Measurements from ENCODE around the gene PDE4D.

DNA sequence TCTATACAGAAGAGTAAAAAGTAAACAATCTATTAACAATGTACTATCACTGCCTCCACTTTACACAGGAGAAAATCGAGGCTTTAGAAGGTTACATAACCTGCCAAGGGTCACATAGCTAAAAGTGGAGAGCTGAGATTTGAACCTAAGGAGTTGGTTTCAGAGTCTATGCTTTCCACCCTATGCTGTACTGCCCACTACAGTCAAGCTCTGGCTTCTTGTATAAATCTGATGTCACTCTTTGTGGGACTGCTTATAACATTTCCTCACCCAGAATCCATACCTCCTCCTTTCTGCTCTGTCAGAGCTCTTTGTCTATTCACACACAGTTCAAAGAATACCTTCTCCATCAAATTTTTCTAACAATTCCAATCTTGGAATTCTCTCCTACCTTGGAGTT lies 807.5 kb downstream of the PDE4D start:
- no peak for TF ChIP-seq EZH2 (IDR thresholded peaks at IDR 0.05; ENCODE audit: low read length)
- no peak for TF ChIP-seq CTCF (optimal IDR thresholded peaks at IDR 0.05 in 1 of 3, IDR thresholded peaks at IDR 0.05 in 1 of 3, conservative IDR thresholded peaks at IDR 0.05 in 1 of 3; ENCODE audit: extremely low read depth in 1 of 3, insufficient read depth in 2 of 3, low read length in 3 of 3)
